ENCODE results near the gene GPA33.

GRCh38 chr1:167137793-167138510 lies 47.8 kb upstream of the GPA33 start:
- TF ChIP-seq MAX (IDR thresholded peaks at IDR 0.05), result no peak
- TF ChIP-seq KDM1A (IDR thresholded peaks at IDR 0.05; ENCODE audit: low read depth), result no peak
- TF ChIP-seq CTCF (IDR thresholded peaks at IDR 0.05), result no peak
- no peak for TF ChIP-seq TP53 (CRISPR knock-in tag; IDR thresholded peaks at IDR 0.05)
